GM19455 (cell line): ENCODE data around the gene IFITM10.
"Not testable (repeated sequence)": the region's sequence is repeated elsewhere in the genome, so short reads cannot be mapped to it uniquely, and the experiment has no call there.

Source experiments
- ATAC-seq: cut with Tn5 transposase; IDR thresholded peaks from one replicate; pipeline ENCODE4 v1.9.1; 2021; ENCODE audit not compliant: unreplicated experiment

Gene IFITM10

DNA sequence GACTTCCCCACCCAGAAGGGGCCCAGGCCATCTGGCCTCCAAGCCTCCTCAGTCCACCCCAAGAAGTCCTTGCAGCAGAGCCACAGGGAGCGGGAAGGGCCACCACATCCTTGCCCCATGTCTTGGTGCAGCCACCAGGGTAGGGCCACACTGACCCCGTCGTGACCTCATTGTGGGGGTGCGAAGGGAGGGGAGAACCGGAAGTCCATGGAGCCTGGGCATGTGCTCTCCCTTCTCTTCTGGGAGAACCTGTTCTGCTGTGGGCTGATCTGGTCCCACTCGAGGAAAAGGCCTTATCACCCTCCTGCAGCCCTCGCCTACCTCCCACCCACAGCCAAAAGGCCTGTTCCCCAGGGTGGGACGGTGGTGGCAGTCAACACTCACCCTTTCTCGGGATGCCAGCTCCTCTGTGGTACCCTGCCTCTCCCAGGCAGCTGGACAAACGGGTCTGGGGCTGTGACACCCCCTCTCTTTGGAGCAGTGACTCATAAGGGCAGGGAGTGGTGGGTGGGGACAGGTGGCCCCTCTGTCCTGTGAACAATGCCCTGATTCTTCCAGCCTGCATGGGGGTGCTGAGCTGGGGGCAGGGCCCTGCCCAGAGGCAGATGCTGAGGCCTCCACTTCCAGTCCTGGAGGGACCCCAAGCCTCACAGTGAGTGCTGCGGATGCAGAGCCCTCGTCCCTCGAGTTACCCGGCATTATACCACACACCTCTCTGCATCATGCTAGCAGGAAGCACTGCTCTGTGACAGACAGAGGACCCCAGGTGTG, 27.9 kb upstream of the IFITM10 start:
- no peak for ATAC-seq

DNA sequence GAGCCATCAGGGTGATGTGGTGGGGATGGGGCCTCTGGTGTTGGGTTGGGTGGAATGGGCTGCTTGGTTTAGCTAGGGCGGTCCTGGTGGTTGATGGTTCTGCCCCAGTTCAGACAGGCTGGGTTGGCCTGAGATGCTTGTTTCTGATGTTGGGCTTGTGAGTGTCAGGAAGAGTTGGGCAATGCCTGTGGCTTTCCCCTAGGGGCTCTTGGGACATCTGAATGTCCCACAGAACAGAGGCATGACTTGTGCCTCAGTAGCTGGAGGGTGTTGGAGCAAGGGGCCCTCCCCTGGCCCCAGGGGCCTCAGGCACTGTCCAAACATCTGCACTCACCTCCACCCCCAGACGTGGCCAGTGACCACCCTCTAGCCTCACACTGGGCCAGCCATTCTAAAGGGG, 27.3 kb upstream of the IFITM10 start:
- no peak for ATAC-seq

DNA sequence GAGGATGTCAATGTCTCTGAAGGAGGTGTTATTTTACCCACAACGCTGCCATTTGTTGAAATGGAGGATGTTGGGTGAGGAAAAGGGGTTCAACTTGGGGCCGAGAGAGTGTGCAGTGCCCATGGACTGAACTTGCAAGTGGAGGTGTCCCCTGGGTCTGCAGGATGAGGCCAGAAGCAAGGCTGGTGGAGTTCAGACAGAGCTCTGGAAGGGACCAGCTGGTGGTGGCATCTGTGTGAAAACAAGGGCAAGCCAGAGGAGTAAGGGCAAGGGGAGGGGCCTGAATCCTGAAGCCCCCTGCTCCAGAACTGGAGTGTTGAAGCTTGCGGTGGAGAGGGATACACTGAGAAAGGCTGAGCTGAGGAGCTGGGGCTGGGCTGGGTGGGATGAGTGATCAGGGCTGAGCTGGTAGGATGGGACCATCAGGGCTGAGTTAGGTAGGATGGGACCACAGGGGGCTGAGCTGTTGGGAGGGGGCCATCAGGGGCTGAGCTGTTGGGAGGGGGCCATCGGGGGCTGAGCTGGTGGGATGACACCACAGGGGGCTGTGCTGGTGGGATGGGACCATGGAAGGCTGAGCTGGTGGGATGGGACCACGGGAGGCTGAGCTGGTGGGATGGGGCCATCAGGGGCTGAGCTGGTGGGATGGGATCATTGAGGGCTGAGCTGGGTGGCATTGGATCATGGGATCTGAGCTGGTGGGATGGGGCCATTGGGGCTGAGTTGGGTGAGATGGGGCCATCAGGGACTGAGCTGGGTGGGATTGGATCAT, 26.7 kb upstream of the IFITM10 start:
- no peak for ATAC-seq

DNA sequence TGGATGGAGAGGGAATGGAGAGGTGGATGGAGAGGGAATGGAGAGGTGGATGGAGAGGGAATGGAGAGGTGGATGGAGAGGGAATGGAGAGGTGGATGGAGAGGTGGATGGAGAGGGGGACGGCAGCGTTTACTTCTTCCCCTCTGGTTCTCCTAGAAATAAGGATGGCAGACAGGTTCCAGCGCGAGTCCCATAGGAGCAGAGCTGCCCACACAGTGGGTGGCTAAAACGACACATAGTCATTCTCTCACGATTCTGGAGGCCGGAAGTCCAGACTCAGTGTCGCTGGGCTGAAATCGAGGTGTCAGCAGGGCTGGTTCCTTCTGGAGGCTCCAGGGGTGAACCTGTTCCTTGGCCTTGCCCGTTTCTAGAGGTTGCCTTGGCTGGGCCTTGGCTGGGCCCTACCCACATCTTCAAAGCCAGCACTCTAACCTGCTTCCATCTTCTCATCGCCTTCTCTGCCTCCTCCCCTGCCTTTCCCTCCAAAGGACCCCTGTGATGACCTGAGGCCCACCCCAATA, 26.0 kb upstream of the IFITM10 start:
- ATAC-seq: no peak

DNA sequence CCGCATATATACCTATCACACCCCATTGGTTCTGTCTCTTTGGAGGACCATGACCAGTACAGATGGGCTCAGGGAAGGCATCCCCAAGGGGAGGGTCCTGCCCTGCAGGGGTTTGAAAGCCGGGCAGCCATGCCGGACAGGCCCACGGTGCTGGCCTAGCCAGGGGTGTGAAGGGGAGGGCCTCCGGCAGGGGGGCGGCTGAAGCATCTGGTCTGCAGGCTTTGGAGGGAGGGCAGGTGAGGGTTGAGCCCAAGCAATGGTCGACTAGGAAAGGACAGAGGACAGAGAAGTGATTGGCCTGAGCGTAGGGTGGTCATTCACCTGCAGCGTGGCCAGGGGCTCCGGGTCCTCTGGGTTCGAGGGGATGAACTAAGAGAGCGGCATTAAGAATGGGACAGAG, 24.5 kb upstream of the IFITM10 start:
- no peak for ATAC-seq

DNA sequence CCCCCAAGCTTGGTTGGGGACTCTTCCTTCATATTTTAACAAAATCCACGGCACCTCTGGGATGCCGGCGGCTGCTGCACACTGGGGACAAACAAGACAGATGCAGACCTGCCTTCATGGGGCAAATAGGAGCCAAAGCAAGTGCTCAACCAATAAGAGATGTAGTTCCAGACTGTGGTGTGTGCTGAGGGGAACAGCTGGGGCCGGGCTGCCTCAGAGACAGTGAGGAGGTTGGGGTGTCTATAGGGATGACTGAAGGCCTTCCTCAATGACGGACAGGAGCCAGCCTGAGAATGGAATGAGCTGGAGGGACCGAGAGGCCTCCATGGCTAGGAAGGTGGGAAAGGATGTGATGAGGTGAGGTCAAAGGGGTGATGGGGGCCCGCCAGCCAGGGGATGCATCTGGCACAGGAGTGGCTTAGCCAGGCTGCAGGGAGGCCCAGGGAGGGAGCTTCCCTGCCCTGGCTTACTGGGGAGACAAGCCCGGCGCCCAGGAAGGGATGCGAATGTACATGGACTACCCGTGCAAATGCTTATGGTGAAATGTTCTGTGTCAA, 23.7 kb upstream of the IFITM10 start:
- ATAC-seq: no peak

DNA sequence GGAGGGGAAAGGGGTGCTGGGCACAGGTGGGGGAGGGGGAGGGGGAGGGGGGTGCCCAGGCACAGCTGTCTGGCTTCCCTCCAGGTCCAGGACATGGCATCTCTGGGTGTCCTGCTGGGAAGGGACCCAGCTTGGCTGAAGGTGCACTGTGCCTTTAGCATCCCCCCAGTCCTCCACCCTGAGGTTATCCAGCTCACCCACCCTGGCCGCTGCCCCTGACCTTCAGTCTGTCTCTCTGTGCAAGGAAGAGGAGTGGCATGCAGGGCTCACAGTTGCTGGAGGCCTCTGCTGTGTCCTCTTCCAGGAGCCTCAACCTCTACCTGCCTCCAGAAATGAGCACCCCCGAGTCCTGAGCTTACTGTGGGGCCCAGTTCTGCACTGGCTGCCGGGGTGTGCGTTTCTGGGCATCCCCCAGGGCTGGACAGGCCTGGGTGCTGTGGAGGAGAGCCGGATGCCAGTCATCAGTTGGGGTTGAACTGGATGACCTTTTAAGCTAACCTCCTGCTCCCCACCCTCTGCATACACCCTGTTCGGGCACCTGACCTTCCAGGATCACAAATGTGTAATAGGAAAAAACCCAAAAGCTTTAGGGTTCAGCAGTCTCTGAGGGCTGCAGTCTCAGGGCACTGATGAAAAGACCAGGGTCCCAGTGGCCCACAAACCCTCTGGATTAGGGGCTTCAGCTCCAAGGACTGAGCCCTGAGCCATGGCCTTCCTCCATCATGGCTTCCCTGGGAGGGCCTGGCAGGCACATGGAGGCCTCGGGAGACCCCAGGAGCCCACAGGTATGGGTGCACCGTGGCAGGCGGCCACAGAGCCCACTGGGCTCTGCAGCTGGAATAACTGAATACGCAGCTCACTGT, 23.0 kb upstream of the IFITM10 start:
- ATAC-seq: no peak

DNA sequence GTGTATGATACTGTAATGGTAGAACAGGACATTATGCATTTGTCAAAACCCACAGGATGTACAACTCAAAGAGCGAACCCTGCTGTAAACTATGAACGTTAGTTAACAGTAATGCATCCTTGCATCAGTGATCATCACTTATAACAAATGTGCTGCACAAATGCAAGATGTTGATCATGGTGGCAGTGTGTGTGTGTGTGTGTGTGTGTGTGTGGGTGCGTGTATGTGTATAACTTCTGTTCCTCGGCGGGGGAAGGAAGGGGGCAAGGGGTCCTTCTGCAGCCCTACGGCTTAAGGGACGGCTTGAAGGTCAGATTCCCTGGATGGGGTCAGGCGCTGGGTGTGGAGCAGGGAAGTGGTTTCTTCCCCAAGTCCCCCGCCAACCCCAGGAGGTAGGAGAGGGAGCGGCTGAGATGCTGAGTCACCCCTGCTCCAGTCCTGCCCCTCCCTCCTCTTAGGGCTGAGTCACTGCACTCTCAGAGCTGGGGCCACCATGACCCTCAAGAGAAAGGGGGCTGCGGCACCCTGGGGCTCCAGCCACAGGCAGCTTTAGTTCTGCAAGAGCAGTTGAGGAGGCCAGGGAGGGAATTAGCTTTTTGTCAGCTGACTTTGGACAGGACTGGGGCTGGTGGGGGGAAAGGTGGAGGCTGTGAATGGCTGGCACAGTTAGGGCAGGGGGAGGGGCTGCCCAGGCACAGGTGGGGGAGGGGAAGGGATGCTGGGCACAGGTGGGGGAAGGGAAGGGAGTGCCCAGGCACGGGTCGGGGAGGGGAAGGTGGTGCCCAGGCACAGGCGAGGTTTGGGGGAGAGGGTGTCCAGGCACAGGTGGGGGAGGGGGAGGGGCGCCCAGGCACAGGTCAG, 22.1 kb upstream of the IFITM10 start:
- ATAC-seq: no peak

DNA sequence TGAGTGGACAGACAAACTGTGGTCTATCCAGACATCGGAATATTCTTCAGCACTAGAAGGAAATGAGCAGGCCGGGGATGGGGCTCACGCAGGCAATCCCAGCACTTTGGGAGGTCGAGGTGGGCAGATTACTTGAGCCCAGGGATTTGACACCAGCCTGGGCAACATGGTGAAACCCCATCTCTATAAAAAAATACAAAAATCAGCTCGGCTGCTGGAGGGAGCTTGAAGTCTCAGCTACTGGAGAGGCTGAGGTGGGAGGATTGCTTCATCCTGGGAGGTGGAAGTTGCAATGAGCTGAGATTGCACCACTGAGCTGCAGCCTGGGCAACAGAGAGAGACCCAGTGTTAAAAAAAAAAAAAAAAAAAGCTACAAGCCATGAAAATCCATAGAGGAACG, 21.3 kb upstream of the IFITM10 start:
- no peak for ATAC-seq

DNA sequence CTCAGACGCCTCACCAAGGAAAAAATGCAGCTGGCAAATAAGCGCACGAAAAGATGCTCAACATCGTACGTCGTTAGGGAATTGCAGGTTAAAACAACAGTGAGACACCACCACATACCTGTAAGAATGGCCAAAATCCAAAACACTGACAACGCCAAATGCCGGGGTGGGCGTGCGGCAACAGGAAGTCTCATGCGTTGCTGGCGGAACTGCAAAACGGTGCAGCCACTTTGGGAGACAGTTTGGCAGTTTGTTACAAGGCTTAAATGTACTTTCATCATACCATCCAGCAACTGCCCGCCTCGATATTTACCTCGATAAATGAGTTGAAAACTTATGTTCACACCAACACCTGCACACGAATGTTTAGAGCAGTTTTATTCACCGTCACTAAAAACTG, 20.9 kb upstream of the IFITM10 start:
- ATAC-seq: no peak

DNA sequence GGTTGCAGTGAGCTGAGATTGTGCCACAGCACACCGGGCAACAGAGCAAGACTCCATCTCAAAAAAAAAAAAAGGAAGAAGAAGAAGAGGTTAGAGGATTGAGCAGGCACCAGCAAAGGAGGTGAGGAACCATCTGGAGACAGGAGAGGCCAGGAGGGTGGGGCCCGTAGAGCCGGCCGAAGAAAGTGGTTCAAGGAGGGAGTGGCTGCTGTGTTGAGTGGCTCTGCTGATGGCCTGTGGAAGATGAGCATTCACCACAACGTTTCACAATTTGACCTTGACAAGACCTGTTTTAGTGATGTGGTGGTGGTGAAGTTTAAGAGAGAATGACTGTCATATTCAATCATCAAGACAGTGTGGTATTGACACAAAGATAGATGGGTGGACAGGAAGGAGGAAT, 20.1 kb upstream of the IFITM10 start:
- no peak for ATAC-seq

DNA sequence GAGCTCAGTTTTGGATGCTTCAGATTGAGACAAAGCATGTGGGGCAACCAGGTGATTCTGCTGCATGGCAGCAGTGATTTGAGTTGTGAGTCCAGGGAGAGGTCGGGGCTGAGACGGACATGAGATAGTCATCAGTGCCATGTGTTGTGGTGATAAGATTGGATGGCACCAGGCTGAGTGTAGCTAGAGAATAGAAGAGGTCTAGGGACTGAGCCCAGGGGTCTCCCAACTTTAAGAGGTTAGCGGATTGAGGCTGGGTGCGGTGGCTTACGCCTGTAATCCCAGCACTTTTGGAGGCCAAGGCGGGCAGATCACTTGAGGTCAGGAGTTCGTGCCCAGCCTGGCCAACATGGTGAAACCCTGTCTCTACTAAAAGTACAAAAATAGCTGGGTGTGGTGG, 19.7 kb upstream of the IFITM10 start:
- no peak for ATAC-seq

DNA sequence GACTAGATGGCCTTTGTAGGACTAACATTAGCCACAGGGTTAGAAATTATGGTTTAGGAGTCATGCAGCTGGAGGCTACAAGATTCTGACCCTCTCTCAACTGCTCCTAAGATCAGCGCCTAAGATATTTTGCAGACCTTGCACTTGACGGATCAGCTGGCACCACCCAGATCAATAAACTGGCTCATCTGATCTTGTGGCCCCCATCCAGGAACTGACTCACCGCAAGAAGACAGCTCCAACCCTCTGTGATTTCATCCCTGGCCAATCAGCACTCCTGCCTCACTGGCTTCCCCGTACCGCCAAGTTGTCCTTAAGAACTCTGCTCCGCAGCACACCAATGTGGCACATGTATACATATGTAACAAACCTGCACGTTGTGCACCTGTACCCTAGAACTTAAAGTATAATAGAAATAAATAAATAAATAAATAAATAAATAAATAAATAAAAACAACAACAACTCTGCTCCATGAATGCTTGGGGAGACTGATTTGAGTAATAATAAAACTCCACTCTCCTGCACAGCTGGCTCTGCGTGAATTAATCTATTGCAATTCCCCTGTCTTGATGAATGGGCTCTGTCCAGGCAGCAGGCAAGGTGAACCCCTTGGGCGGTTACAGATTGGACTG, 19.0 kb upstream of the IFITM10 start:
- not testable (repeated sequence) for ATAC-seq

DNA sequence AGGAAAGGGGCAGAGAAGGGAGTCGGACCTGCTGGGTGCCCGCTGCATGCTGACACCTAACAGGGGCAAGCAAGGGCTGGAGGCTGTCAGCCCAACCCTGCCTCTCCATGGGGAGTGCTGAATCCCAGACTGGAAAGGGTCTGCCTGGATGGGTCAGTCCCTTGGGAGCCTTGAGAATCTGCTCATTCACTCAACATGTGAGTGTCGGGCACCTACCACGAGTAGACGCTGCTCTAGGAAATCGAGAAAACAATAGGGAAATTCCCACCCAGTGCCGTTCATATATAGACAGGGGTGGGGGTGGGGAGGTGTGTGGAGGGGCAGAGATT, 17.7 kb upstream of the IFITM10 start:
- ATAC-seq: no peak

DNA sequence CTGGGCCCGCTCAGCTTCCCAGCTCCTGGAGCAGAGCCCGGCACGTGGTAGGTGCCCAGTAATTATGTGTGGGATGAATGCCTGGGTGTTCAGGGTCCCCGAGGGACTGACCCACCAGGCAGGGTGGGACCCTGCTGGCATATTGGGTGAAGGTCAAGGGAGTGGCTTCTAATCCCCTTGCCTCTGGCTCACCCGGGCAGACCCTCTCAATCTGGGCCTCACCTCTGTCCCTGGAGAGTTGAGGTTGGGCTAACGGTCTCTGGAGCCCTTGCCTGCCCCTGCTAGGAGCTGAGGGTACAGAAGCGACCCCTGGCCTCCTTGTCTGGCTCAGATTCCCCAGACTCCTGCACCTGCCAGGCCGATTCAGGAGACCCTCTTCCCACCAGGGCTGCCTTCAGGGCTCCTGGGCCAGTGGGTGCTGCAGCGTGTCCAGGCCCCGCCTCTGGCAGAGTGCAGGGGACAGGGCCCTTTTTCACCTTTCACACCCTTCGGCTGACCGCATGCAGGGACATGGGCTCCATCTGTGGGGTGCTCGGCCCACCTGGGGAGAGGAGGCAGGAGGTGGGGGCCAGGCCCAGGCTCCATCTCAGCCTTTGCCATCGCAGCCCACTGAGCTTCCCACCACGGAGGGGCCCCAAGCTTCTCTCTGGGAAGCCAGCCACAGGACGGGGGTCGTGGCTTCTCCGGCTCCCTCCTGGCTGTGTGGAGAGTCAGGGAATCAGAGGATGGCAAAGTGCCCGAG, 17.2 kb upstream of the IFITM10 start:
- no peak for ATAC-seq

DNA sequence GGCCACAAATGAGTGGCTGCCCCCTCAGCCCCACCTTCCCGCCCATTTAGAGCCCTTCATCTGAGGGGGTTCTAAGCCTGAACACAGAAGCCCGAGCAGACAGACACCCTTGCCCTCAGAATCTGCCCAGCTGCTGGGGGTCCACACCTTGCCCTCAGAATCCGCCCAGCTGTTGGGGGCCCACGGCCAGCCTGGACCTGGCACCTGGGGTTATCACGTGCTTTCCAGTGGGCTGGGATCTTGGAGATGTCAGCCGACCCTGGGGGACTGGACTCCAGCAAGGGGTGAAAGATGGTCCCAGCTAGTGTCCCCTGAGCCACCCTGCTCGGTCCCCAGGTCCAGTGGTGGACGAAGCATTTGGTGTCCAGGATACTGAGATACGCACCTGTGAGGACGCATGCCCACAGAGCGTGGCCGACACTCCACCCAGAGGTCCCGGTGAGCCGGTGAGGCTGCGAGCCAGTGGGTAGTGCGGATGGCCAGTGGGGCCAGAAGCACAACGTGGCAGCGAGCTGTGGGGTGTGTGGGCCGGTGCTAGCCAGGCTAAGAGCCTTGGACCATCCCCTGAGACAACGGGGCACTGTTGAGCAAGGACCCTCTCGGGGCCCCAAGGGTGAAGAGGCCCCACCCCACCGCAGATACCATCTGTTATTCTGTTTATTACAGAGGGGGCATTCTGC, 16.5 kb upstream of the IFITM10 start:
- ATAC-seq: no peak

DNA sequence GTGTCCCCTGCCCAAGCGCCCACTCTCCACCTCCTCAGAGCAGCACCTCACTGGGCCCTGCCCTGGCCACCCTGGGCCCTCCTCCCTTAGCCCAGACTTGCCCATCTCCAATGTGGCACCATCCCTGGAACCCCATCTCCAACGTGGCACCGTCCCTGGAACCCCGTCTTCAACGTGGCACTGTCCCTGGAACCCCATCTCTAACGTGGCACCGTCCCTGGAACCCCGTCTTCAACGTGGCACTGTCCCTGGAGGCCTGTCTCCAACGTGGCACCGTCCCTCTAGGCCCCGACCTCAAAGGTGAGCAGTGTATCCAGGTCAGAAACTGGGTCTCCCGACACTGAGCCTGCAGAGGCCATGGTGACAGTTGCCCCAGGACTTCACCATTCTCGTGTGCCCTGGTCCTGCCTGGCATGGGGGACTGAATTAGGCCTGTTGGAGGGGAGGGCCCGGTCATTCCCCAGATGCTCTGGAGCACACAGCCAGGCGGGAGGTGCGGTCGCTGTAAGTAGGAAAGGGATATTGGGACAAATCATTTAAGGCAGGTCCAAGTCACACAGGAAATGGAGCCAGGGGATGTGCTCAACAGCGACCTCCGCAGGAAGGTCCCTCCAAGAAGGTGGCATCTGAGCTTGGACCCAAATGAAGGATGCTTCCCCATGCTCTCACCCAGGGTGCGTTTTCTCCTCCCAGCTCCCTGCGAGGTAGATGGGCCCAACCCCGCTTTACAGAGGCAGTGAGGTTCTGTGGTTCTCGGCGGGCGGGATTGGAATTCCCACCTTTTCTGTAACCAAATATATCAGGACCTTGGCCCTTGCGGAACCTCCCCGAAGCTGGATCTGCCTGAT, 15.7 kb upstream of the IFITM10 start:
- ATAC-seq: no peak
